HG03097 (cell line): Measurements from ENCODE around the gene VIPR2.
"Not testable (repeated sequence)": the region's sequence is repeated elsewhere in the genome, so short reads cannot be mapped to it uniquely, and the experiment has no call there.

ENCODE experiments used
- ATAC-seq: cut with Tn5 transposase; IDR thresholded peaks from one replicate; pipeline ENCODE4 v1.9.1; 2021; ENCODE audit not compliant: unreplicated experiment, low FRiP score

VIPR2 gene

GRCh38 chr7:159107161-159107892 lies 37.3 kb downstream of the VIPR2 start:
- no peak for ATAC-seq

- ATAC-seq: no peak
Measured at GRCh38 chr7:159105832-159106811, 38.5 kb downstream of the VIPR2 start.

DNA sequence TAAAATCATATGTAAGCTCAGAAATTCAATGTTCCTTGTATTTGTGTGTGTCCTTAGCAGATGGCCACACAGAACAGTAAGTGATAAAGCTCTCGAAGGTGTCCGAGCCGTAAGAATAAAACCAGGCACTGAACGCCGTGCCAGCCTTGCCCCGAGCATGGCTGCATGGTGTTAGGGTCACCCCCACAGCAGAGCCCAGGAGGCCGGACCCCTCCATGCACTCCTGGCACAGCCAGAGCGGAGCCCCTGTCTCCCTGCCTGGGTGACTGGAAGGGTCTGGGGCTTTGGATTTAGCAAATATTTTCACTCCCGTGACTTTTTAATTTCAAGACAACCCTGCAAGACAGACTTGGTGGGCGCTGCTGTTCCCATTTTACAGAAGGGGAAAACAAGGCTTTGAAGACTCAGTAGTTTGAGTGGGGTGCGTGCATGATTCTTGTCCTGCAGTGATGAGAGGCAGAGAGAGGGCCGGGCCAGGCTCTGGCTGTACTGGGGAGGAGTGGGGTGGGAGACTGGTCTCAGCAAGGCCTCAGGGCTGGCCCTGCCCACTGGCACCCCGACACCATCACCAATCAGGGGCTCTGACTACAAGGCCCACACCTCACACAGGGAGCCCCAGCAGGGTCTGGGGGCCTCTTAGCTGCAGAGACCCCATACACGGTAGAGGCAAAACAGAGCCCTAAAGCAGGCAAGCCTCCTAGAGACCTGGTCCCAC lies 39.4 kb downstream of the VIPR2 start:
- no peak for ATAC-seq

DNA sequence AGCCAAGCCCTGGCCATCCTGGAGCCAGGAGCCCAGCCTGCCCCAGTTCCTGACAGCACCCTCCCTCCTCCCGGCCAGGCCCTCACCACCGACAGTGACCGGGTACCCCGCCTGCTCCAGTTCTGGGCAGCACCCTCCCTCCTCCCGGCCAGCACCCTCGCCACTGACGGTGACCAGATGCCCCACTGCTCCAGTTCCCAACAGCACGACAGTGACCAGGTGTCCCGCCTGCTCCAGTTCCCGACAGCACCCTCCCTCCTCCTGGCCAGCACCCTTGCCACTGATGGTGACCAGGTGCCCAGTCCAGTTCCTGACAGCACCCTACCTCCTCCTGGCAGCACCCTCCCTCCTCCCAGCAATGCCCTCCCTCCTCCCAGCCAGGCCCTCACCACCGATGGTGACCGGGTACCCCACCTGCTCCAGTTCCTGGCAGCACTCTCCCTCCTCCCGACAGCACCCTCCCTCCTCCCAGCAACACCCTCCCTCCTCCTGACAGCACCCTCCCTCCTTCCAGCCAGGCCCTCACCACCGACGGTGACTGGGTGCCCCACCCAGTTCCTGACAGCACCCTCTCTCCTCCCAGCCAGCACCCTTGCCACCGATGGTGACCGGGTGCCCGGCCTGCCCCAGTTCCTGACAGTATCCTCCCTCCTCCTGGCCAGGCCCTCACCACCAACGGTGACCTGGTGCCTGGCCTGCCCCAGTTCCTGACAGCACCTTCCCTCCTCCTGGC lies 40.3 kb downstream of the VIPR2 start:
- no peak for ATAC-seq

GRCh38 chr7:159103382-159104187 lies 41.1 kb downstream of the VIPR2 start:
- no peak for ATAC-seq

- ATAC-seq: no peak
Measured at GRCh38 chr7:159102681-159103381, 41.8 kb downstream of the VIPR2 start.

- not testable (repeated sequence) for ATAC-seq
Measured at GRCh38 chr7:159101661-159102091, 43.0 kb downstream of the VIPR2 start.

- not testable (repeated sequence) for ATAC-seq
Measured at GRCh38 chr7:159101083-159101395, 43.6 kb downstream of the VIPR2 start.

DNA sequence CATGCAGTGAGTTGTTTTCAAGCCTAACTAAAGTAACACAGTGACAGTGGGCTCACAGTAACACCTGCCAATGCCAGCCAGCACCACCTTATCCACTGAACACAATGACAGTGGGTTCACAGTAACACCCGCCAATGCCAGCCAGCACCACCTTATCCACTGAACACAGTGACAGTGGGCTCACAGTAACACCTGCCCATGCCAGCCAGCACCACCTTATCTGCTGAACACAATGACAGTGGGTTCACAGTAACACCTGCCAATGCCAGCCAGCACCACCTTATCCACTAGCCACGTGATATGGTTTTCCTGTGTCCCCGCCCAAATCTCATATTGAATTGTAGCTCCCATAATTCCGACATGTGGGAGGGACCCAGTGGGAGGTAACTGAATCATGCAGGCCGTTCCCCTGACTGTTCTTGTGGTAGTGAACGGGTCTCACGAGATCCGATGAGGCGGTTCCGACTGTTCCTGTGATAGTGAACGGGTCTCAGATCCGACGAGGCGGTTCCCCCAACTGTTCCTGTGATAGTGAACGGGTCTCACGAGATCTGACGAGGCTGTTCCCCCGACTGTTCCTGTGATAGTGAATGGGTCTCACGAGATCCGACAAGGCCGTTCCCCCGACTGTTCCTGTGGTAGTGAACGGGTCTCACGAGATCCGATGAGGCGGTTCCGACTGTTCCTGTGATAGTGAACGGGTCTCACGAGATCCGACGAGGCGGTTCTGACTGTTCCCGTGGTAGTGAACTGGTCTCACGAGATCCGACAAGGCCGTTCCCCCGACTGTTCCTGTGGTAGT lies 44.2 kb downstream of the VIPR2 start:
- ATAC-seq: not testable (repeated sequence)

- no peak for ATAC-seq
Measured at GRCh38 chr7:159099711-159100231, 44.9 kb downstream of the VIPR2 start.

GRCh38 chr7:159098811-159099655 lies 45.6 kb downstream of the VIPR2 start:
- no peak for ATAC-seq

GRCh38 chr7:159098424-159098786 lies 46.3 kb downstream of the VIPR2 start:
- ATAC-seq: no peak

DNA sequence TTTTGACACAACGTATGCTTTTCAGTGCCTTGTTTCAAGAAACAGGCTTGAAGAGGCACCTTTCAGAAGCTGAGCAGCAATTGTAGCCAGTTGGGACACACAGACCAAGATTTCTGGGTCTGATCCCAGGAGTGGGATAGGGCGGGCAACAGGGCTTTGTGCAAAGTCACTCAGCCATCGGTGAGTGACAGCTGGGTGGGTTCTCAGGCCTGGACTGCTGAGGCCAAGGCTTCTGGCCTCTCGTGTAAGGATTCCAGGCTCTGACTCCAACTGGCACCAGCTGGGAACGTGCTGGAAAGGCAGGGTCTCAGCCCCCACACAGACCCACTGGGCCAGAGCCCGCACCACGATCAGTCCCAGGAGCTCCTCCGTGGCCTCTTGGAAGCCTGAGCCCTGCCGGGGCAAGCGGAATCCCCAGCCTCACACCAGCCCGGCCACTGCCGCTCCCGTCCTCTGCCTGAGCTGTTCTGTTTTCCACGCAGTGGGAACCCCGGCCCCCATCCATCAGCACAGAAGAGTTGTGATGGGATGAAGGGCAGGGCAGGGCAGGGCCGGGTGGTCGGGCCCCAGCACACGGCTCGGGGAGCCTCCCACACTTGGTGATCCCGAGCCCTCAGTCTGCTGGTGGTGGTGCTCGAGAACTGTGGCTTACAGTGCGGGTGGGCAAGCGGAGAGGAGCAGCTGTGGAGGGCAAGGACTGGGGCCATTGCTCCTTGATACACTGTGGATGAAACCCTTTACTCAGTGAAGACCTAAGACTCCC lies 46.8 kb downstream of the VIPR2 start:
- ATAC-seq: no peak

DNA sequence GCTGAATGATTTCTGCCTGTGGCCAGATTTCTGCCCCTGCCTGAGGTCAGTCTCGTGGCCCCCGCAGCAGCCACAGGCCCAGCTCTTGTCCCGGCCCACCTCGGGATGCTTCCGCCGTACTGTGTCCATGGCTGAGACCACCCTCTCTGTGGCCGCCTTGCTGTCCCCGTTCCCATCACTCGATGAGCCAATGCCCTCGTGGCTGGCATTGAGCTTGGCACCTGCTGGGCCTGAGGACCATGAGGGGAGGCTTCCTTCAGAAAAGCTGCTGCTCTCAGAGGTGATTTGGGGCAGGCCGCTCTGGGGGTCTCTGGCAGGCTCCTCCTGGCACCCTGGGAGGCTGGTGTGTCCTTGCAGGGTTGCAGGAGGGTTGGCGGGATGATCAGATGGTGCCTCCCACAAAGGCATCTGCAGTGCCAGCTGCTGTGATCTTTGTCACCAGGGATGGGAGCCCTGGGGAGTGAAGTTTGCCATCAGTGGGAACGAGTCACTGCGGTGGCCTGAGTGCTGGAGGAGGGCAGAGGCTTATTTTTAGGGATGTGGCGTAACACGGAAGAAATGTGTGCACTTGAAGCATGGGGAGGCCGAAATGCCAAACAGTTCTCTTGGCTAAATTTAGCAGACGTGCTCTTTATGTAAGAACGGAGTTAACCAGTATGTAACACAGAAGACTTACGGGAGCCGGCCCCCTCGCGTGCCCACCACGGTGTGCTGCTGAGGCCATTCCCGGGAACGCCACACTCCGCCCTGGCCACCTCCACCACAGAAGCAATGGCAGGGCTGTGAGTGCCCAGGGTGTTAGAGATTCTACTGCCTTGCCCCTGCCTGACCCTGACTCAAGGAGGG lies 47.7 kb downstream of the VIPR2 start:
- ATAC-seq: no peak

DNA sequence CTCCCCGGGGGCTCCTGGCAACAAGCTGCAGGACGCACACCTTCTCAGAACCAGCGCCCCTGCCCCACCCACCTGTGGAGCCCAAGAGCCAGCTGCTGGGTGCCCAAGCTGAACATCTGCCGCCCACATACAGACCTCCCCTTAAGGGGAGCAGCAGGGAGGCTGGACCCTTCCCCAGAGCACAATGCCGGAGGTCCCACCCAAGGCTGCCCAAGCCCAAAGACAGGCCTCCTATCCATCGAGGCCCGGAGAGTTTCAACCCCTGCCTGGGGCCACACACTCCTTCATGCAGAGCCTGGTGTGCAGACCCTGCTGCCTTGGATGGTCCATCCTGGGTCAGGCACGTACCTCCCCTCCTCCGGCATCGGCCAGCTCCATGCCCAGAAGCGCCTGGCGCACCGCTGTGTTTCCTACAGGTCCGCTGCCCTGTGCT lies 48.7 kb downstream of the VIPR2 start:
- ATAC-seq: no peak
